HG02840 (cell line): ENCODE data around the gene PVR.
"Not testable (repeated sequence)": the region's sequence is repeated elsewhere in the genome, so short reads cannot be mapped to it uniquely, and the experiment has no call there.

Experiments used
- ATAC-seq: cut with Tn5 transposase; IDR thresholded peaks from one replicate; pipeline ENCODE4 v1.9.1; 2021; ENCODE audit warnings: mild to moderate bottlenecking, moderate library complexity, moderate number of reproducible peaks; ENCODE audit not compliant: unreplicated experiment, low FRiP score

The PVR gene

GRCh38 chr19:44617110-44617880, 26.4 kb upstream of the PVR start:
- ATAC-seq, result no peak

GRCh38 chr19:44618640-44619357, 24.9 kb upstream of the PVR start:
- no peak for ATAC-seq

- ATAC-seq, result no peak
Observed at GRCh38 chr19:44620667-44621066, 23.0 kb upstream of the PVR start.

GRCh38 chr19:44621367-44621766, 22.3 kb upstream of the PVR start:
- ATAC-seq, result no peak

DNA sequence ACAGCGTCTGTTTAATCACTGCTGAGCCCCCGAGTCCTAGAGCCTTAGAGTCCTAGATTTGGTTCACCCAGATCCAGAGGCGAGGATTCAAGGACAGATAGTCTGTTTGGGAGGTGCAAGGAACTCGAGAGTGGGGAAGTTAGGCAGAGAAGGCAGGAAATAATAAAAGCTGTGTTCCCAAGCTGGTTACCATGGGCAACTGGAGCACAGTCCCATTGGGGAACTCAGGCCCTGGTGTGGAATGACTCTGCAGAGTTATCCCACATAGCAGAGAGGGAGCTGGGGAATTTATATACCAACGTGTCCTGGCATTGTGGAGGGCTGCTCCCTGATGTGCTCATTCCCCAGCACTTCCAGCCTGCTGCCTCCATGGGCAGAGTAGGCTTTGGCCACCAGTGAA, 20.6 kb upstream of the PVR start:
- ATAC-seq, result no peak

GRCh38 chr19:44623626-44624025, 20.1 kb upstream of the PVR start:
- no peak for ATAC-seq

- no peak for ATAC-seq
Observed at GRCh38 chr19:44624840-44625354, 18.8 kb upstream of the PVR start.

- not testable (repeated sequence) for ATAC-seq
Observed at GRCh38 chr19:44625637-44626036, 18.1 kb upstream of the PVR start.

DNA sequence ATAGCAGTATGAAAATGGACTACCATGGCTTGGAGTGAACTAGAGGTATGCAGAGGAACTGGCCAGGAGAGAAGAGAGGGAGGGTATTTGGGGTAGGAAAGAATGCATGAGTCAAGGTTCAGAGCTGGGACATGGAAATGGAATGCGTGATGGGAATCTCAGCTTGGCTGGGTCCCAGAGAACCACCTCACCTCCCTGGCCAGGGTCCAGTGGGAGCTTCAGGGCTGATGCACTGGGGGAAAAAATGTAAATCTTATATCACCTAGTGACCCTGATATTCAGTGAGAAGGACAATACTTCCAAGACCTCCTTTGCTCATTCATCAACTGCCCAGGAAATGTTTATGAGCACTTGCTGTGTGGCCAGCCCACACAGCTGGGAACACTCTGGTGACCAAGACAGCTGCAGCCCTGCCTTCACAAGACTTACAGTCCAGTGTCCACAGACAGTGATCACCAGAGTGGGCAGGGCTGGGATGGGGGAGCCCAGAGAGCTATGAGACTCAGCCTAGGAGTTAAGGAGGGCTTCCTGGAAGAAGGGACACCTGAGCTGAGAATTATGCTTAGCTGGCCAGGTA, 17.6 kb upstream of the PVR start:
- ATAC-seq, result no peak

GRCh38 chr19:44627631-44628030, 16.1 kb upstream of the PVR start:
- ATAC-seq, result no peak

GRCh38 chr19:44628793-44629192, 14.9 kb upstream of the PVR start:
- ATAC-seq, result no peak

- not testable (repeated sequence) for ATAC-seq
Observed at GRCh38 chr19:44631611-44632010, 12.1 kb upstream of the PVR start.

DNA sequence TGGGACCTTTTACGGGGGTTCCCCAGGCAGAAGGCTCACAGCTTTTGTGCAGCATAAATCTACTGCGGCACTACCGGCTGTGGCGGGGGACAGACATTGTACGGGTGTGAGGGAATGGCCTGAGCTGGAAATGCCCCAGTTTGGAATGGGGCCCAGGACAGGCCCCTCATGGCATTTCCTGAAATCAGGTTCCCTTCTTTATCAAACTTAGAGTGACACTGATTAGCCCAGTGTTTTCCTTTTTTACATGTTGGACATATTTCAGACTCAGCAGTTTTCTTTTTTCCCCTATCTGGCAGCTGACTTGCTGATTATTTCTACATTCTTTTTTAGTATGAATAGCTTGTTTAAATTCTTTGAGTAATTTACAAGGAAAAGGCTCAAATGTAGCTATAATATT, 9.7 kb upstream of the PVR start:
- not testable (repeated sequence) for ATAC-seq

- ATAC-seq, result no peak
Observed at GRCh38 chr19:44634785-44635184, 8.9 kb upstream of the PVR start.

DNA sequence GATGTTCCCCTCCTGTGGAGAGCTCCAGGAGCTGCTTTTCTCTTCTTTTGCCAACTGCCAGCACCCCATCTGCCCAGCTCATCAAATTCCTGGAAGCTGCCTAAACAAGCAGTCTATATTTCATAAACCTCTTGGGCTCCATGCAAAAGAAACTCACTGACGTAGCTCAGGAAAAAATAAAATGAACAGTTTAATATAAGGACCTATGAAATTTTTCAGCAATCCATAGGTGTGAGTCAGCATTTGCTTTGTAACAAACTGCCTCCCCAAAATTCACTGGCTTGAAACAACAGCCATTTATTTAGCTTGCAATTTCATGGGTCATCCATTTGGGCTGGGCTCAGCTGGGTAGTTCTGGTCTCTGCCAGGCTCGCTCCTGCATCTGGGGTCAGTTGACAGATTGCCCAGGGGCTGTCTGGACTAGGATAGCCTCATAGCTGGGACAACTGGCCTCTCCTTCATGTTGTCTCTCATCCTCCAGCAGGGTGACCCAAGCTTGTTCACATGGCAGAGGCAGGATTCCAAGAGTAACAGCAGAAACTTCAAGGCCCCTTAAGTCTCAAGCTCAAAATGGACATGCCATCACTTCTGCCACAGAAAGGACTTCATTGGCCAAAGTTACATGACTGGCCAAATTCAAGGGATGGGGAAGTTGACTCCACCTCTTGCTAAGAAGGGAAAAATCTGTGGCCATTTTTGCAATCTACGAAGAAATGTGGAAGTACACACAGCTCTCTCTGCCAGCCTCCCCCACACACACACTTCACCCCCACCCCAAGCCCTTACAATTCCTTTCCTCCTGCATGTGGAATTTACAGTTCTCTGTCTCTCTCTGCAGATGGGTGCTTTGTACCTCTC, 7.9 kb upstream of the PVR start:
- no peak for ATAC-seq

GRCh38 chr19:44636439-44637389, 7.0 kb upstream of the PVR start:
- ATAC-seq, result no peak

GRCh38 chr19:44637390-44637764, 6.3 kb upstream of the PVR start:
- ATAC-seq, result no peak

- ATAC-seq, result no peak
Observed at GRCh38 chr19:44640518-44640917, 3.2 kb upstream of the PVR start.

DNA sequence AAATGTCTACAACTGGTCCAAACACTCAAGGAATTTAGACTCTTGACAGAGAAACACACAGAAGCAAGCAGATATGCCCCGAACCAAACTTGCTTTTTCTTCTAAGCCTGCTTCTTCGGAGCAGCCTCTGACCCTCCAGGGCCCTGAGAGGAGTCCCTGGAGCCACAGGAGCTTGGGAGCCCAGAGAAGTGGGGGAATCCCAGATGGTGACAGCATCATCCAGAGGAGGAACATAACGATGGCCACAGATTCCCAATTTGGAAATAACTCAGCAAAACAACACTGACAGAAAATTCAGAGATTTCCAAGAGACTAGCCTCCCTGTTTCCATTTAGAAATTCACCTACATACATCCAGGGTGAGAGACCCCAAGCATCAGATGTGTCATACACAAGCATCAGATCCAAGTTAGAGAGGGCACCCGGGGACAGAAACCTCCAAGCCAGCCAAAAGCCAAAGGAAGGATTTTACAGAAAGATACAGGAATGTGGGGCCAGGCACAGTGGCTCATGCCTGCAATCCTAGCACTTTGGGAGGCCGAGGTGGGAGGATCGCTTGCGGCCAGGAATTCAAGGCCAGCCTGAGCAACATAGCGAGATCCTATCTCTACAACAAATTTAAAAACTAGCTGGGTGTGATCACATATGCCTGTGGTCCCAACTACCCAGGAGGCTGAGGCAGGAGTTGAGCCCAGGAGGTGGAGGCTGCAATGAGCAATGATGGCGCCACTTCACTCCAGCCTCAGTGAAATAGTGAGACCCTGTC, 2.0 kb upstream of the PVR start:
- no peak for ATAC-seq
